PC-3 (cell line): ENCODE measurements around the gene CNST. TPM values are rescaled to one million over a fixed set of nuclear protein-coding genes. Genes with fewer than 3 reads are reported as not detected.
A peak's percentile ranks its signal among the peaks of the same experiment; 100 is the strongest.

Source experiments
- ATAC-seq: fragments of 200-7000 bp; cut with Tn5 transposase; 2 replicates; pipeline ENCODE4 v1.9.1; 2020; ENCODE audit warnings: mild to moderate bottlenecking, moderate library complexity
- BruUV-seq: library from RNA; stranded (reverse); fragments of 400-500 nt; replicated peaks from 2 replicates; lab custom pipeline; 2021; lab: Mats Ljungman, UMichigan
- CTCF ChIA-PET: fragments of 300-600 bp; sonication (Branson Sonifier 250); formaldehyde crosslinking; loops from one replicate; lab custom pipeline; 2022; ENCODE audit warnings: antibody characterized with exemption; lab: Charles Lee
- POLR2A ChIA-PET: fragments of 300-600 bp; sonication (Branson Sonifier 250); formaldehyde crosslinking; loops from one replicate; lab custom pipeline; 2022; ENCODE audit warnings: antibody characterized with exemption; ENCODE audit not compliant: unreplicated experiment; lab: Charles Lee
- DNase-seq: peaks from one replicate; pipeline ENCODE4 v3.0.0-alpha.2; 2015
- H2AFZ ChIP-seq: fragments of 300-600 bp; sonication (generic); 2 replicates; pipeline ENCODE4 v1.6.0; 2016; ENCODE audit warnings: antibody characterized with exemption, low read length
- H3F3A ChIP-seq: fragments of 300-600 bp; sonication (generic); one replicate; pipeline ENCODE4 v1.6.0; 2017; ENCODE audit warnings: antibody characterized with exemption, low read length, control low read depth, mild to moderate bottlenecking; ENCODE audit not compliant: unreplicated experiment
- H3K27ac ChIP-seq: fragments of 300-600 bp; sonication (generic); 2 replicates; pipeline ENCODE4 v1.5.1; 2016; ENCODE audit warnings: mild to moderate bottlenecking, low read length
- H3K27me3 ChIP-seq: fragments of 300-600 bp; sonication (generic); 2 replicates; pipeline ENCODE4 v1.6.1; 2016; ENCODE audit warnings: low read length, mixed read lengths
- H3K36me3 ChIP-seq: fragments of 300-600 bp; sonication (generic); 2 replicates; pipeline ENCODE4 v1.6.1; 2016; ENCODE audit warnings: low read depth, mixed run types, low read length, mixed read lengths
- H3K4me1 ChIP-seq: fragments of 300-600 bp; sonication (generic); 2 replicates; pipeline ENCODE4 v1.5.1; 2016; ENCODE audit warnings: low read length; ENCODE audit not compliant: insufficient read depth
- H3K4me2 ChIP-seq: fragments of 300-600 bp; sonication (generic); 2 replicates; pipeline ENCODE4 v1.6.0; 2016; ENCODE audit warnings: low read length
- H3K4me3 ChIP-seq: fragments of 300-600 bp; sonication (generic); 2 replicates; pipeline ENCODE4 v1.5.1; 2016; ENCODE audit warnings: mild to moderate bottlenecking, low read length, mixed read lengths
- H3K79me2 ChIP-seq: fragments of 300-600 bp; sonication (generic); 2 replicates; pipeline ENCODE4 v1.6.1; 2017; ENCODE audit warnings: low read length, mixed read lengths
- H3K9ac ChIP-seq: fragments of 300-600 bp; sonication (generic); 2 replicates; pipeline ENCODE4 v1.6.0; 2016; ENCODE audit warnings: mild to moderate bottlenecking, low read length
- H3K9me2 ChIP-seq: fragments of 300-600 bp; sonication (generic); replicated peaks from 2 replicates; pipeline ENCODE4 v1.6.1; 2016; ENCODE audit warnings: mixed run types, low read length, mixed read lengths
- H3K9me3 ChIP-seq: fragments of 300-600 bp; sonication (generic); 2 replicates; pipeline ENCODE4 v1.6.1; 2016; ENCODE audit warnings: low read length, mixed read lengths
- H4K20me1 ChIP-seq: fragments of 300-600 bp; sonication (generic); 2 replicates; pipeline ENCODE4 v1.6.1; 2016; ENCODE audit warnings: low read length, mixed read lengths
- EZH2 ChIP-seq: fragments of 300-600 bp; sonication (generic); IDR thresholded peaks from one replicate; pipeline ENCODE4 v1.6.1; 2017; ENCODE audit warnings: antibody characterized with exemption, mild to moderate bottlenecking, low read length; ENCODE audit not compliant: unreplicated experiment
- EZH2phosphoT487 ChIP-seq: fragments of 300-600 bp; sonication (generic); IDR thresholded peaks from 2 replicates; pipeline ENCODE4 v1.6.1; 2018; ENCODE audit warnings: mild to moderate bottlenecking, antibody characterized with exemption, low read length, borderline replicate concordance
- intact Hi-C: fragments of 100-400 bp; cut with micrococcal nuclease; formaldehyde crosslinking; loops from 2 replicates; pipeline ENCODE4 v1.9.0; 2023
- total RNA-seq: library from RNA; depleted of rRNA; stranded (reverse); fragments of >200 nt; gene quantifications from 2 replicates; pipeline ENCODE4 v1.2.3, GENCODE V29; 2014
- TF ChIP-seq, protein P1 (sequence below): fragments of 300-600 bp; sonication (generic); conservative IDR thresholded peaks from 2 replicates; pipeline ENCODE4 v1.5.1; 2017; ENCODE audit warnings: antibody characterized with exemption, low read depth, mild to moderate bottlenecking, low read length

The CNST gene
- total RNA-seq, 1 experiment from 2014 or later: 13.5 TPM

DNA sequence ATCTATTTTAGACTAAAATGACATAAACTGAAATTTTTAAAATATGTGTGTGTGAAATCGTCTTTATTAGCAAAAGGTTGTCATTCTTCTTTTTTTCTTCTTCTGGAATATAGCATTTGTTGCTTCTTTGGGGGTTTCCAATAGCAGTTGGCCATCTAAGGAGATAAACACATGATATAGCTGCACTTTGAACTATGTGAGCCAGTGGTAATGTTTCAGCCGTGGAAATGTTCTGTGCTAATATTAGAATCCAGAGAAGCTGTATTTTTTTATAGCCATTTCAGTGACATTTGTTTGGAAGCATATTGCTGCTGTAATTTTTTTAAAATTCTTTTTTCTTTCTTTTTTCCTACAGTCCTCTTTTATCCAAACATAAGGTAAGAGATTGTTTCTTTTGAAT is 75.1 kb downstream of the CNST start:
- DNase-seq: no peak
- Histone ChIP-seq H3K27ac (no peak overlapping the region), H3K36me3 (peaks cover 19% of the 10 kb centered on the region; the same call in 1 of the 2 replicates), H4K20me1 (no peaks in the 10 kb centered on the region), H3K4me3 (no peak overlapping the region), H3K9me3 (no peaks in the 10 kb centered on the region), H2AFZ (no peak overlapping the region), H3F3A (no peaks in the 10 kb centered on the region), H3K4me2 (no peak overlapping the region), H3K4me1 (no peaks in the 10 kb centered on the region), H3K9me2 (no peaks in the 10 kb centered on the region), H3K79me2 (no peaks in the 10 kb centered on the region), H3K9ac (no peak overlapping the region), H3K27me3 (no peaks in the 10 kb centered on the region)
- BruUV-seq: no TSS peak
- TF ChIP-seq EZH2phosphoT487: no peak
- no peak for TF ChIP-seq EZH2
- TF ChIP-seq, protein P1, sequence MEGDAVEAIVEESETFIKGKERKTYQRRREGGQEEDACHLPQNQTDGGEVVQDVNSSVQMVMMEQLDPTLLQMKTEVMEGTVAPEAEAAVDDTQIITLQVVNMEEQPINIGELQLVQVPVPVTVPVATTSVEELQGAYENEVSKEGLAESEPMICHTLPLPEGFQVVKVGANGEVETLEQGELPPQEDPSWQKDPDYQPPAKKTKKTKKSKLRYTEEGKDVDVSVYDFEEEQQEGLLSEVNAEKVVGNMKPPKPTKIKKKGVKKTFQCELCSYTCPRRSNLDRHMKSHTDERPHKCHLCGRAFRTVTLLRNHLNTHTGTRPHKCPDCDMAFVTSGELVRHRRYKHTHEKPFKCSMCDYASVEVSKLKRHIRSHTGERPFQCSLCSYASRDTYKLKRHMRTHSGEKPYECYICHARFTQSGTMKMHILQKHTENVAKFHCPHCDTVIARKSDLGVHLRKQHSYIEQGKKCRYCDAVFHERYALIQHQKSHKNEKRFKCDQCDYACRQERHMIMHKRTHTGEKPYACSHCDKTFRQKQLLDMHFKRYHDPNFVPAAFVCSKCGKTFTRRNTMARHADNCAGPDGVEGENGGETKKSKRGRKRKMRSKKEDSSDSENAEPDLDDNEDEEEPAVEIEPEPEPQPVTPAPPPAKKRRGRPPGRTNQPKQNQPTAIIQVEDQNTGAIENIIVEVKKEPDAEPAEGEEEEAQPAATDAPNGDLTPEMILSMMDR: no peak
- ATAC-seq: no peak
- intact Hi-C loops: no loop called here
- ChIA-PET POLR2A (no interaction called here), CTCF (no interaction called here)

DNA sequence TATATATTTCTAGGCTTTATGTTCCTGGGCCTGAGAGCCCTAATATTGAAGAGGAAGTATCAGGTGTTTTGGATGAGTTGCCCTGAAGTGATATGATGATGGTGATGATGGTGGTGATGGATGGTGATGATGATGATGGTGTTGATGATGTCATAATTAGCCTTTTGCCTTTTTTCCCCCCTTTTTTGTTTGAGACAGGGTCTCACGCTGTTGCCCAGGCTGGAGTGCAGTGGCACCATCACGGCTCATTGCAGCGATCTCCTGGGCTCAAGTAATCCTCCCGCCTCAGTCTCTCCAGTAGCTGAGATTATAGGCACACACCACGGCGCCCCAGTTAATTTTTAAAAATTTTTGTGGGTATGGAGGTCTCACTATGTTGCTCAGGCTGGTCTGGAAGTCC is 76.5 kb downstream of the CNST start:
- Histone ChIP-seq H3K79me2 (no peaks in the 10 kb centered on the region), H3K36me3 (peaks cover 21% of the 10 kb centered on the region; the same call in 1 of the 2 replicates), H3F3A (no peaks in the 10 kb centered on the region), H3K9me3 (no peaks in the 10 kb centered on the region), H3K9me2 (no peaks in the 10 kb centered on the region), H4K20me1 (no peaks in the 10 kb centered on the region), H2AFZ (no peak overlapping the region), H3K4me3 (no peak overlapping the region), H3K4me2 (no peak overlapping the region), H3K27me3 (no peaks in the 10 kb centered on the region), H3K27ac (no peak overlapping the region), H3K4me1 (no peaks in the 10 kb centered on the region), H3K9ac (no peak overlapping the region)
- ATAC-seq: no peak
- ChIA-PET CTCF (no interaction called here), POLR2A (no interaction called here)
- BruUV-seq: no TSS peak
- TF ChIP-seq, protein P1: no peak
- intact Hi-C loops: no loop called here
- DNase-seq: no peak

DNA sequence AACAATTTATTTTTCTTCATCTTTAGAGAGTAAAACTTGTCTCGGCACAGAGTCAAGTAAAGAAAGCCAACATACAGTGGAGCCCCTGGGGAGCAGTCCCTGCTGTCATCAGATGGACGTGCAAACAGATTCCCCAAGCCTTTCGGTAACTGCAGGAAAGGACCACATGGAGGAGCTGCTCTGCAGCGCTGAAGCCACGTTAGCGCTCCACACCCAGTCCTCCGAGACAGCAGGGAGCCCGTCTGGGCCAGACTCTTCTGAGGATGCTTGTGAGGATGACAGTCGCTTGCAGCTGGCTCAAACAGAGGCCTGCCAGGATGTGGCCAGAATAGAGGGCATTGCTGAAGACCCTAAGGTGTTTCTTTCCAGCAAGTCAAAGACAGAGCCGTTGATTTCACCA is 80.9 kb downstream of the CNST start:
- no peak overlapping the region for H3K27ac ChIP-seq
- no peak overlapping the region for H3K4me3 ChIP-seq
- no peaks in the 10 kb centered on the region for H3F3A ChIP-seq
- peaks cover 20% of the 10 kb centered on the region; the same call in 1 of the 2 replicates for H3K36me3 ChIP-seq
- H2AFZ ChIP-seq: no peak overlapping the region
- H3K4me1 ChIP-seq: no peaks in the 10 kb centered on the region
- no peak overlapping the region for H3K9ac ChIP-seq
- no peak overlapping the region for H3K4me2 ChIP-seq
- ChIA-PET CTCF (no interaction called here), POLR2A (no interaction called here)
- H3K27me3 ChIP-seq: no peaks in the 10 kb centered on the region
- no peak for TF ChIP-seq EZH2
- TF ChIP-seq, protein P1: peak; percentile 37; the same call in 1 of the 2 replicates
- H3K9me3 ChIP-seq: no peaks in the 10 kb centered on the region
- intact Hi-C loops: no loop called here
- no peaks in the 10 kb centered on the region for H3K9me2 ChIP-seq
- no peaks in the 10 kb centered on the region for H4K20me1 ChIP-seq
- ATAC-seq: peak; percentile 24; the same call in 1 of the 2 replicates
- H3K79me2 ChIP-seq: no peaks in the 10 kb centered on the region
- DNase-seq: no peak
- BruUV-seq: no TSS peak
